Measurements from ENCODE around the gene COLGALT1. TPM values are rescaled to one million over a fixed set of nuclear protein-coding genes. Genes with fewer than 3 reads are reported as not detected.
A peak's percentile ranks its signal among the peaks of the same experiment; 100 is the strongest.
"Not testable (repeated sequence)": the region's sequence is repeated elsewhere in the genome, so short reads cannot be mapped to it uniquely, and the experiment has no call there.

The COLGALT1 gene
- total and polyA plus RNA-seq, 9 of the 15 experiments (the other 6 are each of a cell fraction or from before 2014, with no cell fraction given) = 4.9 to 119 (median 82.6) TPM

DNA sequence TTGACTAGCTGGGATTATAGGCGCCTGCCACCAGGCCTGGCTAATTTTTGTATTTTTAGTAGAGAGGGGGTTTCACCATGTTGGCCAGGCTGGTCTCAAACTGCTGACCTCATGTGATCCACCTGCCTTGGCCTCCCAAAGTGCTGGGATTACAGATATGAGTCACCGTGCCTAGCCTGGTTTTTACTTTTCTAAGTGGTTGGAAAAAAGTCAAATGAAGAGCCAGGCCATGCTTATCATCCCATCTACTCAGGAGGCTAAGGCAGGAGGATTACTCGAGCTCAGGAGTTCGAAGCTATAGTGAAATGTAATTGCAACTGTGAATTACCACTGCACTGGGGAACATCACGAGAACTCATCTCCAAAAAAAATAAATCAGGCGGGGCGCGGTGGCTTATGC is 36.8 kb upstream of the COLGALT1 start (continued):
- TF ChIP-seq MAFG (tag; conservative IDR thresholded peaks at IDR 0.05) (peak; percentile 54), NR2C2 (tag; IDR thresholded peaks at IDR 0.05) (0 out of 2 replicates have a peak, but pooled peaks have one; percentile 24), HDAC2 (IDR thresholded peaks at IDR 0.05) (peak; percentile 69), SMARCE1 (IDR thresholded peaks at IDR 0.05) (peak; percentile 82), SMARCA4 (IDR thresholded peaks at IDR 0.05) (peak; percentile 72; the same call in 1 of the 2 replicates), JUND (IDR thresholded peaks at IDR 0.05; ENCODE audit: borderline replicate concordance, low read depth, low read length) (peak; percentile 64; the same call in 1 of the 2 replicates)
- TF ChIP-seq NR2C2 (CRISPR knock-in tag; IDR thresholded peaks at IDR 0.05); JUND (tag; IDR thresholded peaks at IDR 0.05; ENCODE audit: borderline replicate concordance, low read depth, low read length): not testable (repeated sequence)
- TF ChIP-seq, protein P1, sequence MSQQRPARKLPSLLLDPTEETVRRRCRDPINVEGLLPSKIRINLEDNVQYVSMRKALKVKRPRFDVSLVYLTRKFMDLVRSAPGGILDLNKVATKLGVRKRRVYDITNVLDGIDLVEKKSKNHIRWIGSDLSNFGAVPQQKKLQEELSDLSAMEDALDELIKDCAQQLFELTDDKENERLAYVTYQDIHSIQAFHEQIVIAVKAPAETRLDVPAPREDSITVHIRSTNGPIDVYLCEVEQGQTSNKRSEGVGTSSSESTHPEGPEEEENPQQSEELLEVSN (IDR thresholded peaks at IDR 0.05; ENCODE audit: borderline replicate concordance in 1 of 2, extremely low read depth in 1 of 2, insufficient read depth in 1 of 2, insufficient read length in 1 of 2, low read depth in 1 of 2, low read length in 1 of 2, poor library complexity in 1 of 2, severe bottlenecking in 1 of 2) = peak in 1 of 2 experiments; percentile 11
- TF ChIP-seq, protein P2, sequence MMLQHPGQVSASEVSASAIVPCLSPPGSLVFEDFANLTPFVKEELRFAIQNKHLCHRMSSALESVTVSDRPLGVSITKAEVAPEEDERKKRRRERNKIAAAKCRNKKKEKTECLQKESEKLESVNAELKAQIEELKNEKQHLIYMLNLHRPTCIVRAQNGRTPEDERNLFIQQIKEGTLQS (IDR thresholded peaks at IDR 0.05) = peak; percentile 90
- TF ChIP-seq, protein P2 (CRISPR knock-in tag; conservative IDR thresholded peaks at IDR 0.05) = not testable (repeated sequence)

All from K562 (cell line).